ENCODE data around the gene ZFPM1.
"Not testable (repeated sequence)": the region's sequence is repeated elsewhere in the genome, so short reads cannot be mapped to it uniquely, and the experiment has no call there.

The ZFPM1 gene

DNA sequence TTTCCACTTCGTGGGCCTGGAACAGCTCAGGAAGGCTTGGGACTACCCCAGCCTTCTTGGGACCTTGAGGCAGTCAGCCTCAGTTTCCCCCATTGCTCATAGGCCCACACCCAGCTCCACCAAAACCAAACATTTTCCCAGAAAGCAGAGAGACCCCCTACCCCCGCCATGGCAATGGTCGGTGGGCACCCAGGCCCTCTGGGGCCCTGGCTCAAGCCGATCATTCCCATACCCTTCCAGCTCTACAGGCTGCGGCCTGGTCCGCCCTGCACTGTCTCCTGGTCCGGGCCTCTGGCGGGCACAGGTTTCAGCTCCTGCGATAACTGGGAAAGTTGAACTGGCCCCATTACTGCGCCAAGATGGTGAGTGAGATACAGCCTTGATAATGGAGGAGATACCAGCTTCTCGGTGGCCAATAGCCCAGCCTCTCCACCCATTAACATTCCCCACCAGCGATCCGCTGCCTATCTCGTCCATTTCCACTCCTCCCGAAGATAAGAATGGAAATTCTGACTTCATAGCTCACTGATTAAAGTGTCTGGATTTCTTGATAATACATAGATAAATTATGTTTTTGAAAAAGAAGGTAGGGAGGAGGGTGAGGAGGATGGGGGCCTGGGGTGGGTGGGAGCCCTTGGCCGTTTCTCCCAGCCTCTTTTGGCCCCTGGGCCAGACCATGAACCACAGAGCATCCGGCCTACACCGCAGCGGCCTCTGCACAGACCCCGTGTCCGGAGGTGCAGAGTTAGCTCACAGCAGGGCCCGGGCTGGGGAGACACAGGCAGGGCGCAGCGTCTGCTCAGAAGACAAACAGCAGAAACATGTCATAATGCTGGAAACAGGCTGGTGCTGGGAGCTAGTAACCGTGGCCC is 11.6 kb downstream of the ZFPM1 start:
- no peak for DNase-seq (ENCODE audit: low read depth in 2 of 2)

DNA sequence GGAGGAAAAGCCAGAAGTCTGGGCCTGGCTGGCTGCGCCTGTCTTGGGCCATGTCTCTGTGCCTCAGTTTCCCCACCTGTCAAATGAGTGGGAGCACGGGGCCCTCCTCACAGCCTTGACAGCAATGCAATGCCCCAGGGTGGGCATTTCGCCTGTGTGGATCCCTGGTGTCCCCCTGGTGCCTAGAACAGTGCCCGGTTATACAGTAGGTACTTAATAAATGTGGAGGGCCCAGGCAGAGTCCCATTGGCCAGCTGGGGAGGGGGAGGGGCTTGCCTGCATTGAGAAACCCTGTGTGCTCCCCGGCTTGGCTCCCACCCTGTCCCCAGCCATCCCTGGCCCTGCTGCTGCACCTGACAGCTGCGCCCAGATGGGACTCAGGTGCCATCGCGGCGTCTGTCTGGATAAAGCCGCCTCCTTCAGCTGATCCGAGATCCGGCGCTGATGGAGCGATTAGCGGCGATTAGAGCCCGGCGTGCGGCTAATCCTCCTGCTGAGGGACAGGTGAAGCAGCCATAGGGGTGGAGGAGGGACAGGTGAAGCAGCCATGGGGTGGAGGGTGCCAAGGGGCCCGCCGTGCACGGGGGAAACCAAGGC is 12.4 kb downstream of the ZFPM1 start:
- no peak for DNase-seq (ENCODE audit: low read depth in 2 of 2)

DNA sequence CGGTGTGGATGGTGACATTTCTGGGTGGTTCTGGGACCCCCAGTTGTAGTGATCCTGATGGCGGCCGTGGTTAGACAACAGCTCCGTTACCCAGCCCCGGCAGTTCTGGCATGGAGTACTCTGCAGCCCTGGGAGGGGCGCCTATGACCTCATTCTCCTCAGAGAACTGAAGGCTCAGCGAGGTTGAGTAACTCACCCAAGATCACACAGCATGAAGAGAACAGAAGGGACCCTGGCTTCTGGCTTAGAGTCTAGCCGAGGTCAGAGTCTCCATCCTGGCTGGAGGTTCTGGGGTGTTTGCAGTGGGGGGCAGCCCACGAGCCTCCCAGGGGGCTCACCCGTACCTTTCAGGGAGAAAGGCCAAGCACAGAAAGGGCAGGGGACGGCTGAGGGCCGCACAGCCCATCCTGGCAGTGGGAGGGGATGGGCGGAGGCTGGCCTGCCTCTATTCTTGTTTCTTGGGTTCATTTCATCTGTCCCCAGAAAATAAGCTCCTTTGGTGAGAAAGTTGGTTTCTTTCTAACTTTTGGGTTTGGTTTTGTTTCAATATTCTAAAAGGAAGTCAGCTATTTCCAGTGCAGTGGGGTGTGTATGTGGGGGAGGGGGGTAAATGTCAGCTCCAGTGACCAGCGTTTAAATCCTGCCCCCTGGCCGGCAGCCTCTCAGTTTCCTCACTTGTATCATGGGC is 13.2 kb downstream of the ZFPM1 start:
- no peak for DNase-seq (ENCODE audit: low read depth in 2 of 2)

DNA sequence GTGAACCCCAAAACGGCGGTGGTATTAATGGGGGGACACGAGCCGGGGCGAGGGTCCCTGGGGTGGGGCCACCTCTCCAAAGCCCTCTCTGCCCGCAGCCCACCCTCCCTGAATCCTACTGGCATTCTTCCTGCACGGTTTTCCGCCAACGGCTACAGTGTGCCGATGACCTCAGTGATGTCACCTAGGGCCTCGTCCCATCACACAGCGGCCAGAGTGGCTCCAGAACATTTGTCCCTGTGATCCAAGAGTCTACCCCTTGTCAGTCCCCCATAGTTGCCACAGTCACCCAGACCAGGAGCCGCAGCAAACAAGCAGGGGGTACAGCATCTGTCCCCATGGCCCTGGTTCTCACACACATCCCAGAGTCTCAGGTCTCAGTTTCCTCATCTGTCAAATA is 13.9 kb downstream of the ZFPM1 start:
- no peak for DNase-seq (ENCODE audit: low read depth in 2 of 2)

DNA sequence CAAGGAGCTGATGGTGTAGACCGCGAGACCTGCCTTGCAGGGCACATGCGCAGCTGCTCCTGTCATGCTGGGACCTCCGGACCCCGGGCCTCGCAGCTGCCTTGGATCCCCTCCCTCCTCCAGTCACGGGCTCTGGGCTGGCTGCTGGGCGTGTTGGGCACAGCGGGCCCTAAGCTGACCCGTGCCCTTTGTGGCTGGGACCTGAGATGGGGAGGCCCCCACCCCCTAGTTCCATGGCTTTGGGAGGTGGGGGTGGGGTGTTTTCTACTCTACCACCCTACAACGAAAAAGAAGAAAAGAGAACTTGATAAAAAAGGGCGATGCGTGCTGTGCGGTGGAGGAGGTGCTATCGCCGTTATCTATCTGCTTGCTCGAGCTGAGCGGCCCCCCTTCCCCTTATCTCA is 14.5 kb downstream of the ZFPM1 start:
- DNase-seq (ENCODE audit: low read depth in 2 of 2): no peak

DNA sequence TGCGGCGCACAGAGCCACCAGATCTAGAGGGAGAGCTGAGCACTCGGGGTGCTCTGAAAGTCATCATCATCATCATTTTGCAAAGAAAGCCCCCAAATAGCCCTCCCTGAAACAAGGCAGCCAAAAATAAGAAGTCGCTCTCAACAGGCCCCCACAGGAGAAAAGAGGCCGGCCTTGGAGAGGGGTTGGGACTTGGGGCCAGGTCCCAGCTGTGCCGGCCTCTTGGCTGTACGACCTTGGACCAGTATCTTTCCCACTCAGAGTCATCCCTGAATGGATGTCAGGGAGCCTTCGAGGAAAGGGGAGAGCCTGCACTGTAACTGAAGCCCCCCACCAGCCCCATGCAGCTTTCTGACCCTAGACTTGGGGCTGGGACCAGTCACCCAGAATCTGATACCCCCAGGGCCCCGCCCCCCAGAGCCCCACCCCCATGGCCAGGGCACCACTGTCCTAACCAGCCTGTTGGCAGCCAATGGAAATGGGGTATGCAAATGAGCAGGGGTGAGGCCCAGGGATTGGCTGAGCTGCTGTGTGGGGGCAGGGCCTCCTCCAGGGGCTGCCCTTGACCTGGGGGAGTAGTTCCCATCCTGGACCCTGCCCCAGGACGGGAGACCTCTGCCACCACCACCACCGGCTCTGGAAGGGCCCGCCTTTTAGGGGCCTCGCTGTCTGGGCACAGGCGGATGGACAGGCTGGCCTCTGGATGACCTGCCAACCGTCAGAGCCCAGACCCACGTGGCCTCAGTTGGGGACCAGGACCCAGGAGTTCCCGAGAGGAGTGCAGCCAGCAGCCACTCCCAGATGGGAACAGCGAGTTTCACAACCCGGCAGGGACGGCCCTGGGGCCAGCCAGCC is 15.4 kb downstream of the ZFPM1 start:
- no peak for DNase-seq (ENCODE audit: low read depth in 2 of 2)

DNA sequence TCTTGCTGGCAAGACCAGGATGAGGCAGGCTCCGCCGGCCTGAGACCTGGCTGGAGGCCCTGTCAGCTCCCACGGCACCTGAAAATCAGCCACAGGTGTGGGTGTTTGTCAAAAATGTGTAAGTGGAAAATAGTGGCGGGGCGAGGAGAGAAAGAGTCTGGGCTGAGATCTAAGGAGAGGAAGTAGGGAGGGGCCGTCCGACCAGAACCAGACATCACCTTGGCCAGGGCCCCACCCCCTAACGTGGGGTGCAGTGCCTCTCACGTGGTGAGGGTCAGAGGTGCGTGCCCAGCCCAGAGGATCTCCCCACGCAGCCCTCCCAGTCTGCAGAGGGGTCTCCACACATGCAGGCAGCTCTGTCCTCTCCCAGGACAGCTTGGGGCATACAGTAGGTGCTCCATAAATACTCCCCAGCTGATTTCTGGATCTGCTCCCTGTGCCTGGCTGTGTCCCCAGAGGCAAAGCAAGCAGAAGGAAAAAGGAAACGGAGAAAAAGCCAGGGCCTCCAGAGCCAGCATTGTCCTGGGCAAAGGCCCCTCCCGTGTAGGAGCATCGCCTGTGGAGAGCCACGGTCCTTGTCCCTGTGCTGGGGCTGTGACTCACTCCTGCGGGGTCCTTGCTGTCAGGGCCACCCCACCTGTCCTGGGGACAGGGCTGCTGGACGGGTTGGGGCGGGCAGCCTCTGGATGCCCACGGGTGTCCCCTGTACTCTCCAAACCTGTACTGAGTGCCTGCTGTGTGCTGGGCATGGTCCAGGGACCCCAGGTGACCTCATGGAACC is 16.7 kb downstream of the ZFPM1 start:
- no peak for DNase-seq (ENCODE audit: low read depth in 2 of 2)

DNA sequence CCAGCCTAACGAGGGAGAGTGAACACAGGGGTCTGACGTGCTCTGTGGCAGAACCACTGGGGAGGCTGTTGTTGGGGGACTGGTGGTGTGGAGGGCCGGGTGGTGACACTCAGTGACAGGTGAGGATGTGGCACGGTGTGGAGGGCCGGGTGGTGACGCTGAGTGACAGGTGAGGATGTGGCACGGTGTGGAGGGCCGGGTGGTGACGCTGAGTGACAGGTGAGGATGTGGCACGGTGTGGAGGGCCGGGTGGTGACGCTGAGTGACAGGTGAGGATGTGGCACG is 17.3 kb downstream of the ZFPM1 start:
- not testable (repeated sequence) for DNase-seq (ENCODE audit: low read depth in 2 of 2)

DNA sequence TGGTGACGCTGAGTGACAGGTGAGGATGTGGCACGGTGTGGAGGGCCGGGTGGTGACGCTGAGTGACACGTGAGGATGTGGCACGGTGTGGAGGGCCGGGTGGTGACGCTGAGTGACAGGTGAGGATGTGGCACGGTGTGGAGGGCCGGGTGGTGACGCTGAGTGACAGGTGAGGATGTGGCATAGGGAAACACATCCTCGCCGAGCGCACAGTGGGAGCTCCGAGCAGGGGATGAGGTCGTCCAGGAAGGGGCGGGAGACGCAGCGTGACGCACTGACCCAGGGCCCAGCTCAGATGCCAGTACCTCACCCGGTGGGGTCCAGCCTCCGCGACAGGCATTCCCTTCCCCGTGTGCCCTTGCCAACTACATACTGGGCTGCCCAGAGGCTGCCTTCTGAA is 17.6 kb downstream of the ZFPM1 start:
- not testable (repeated sequence) for DNase-seq (ENCODE audit: low read depth in 2 of 2)

DNA sequence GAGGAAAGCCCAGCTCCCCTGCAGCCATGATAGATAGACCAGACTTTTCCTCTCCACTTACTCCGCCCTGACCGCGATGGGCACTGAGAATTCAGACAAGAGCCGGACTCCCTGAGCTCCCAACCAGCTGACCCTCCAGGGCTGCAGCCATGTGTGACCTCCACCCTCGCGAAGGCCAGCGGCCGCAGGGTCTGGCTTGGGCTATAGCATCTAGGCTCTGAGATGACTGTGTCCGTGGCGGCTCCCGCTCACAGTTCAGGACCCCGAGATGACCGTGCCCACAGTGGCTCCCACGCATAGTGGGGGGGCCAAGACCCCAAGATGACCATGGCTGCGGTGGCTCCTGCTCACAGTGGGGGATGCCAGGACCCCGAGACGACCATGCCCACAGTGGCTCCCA is 18.0 kb downstream of the ZFPM1 start:
- no peak for DNase-seq (ENCODE audit: low read depth in 2 of 2)

DNA sequence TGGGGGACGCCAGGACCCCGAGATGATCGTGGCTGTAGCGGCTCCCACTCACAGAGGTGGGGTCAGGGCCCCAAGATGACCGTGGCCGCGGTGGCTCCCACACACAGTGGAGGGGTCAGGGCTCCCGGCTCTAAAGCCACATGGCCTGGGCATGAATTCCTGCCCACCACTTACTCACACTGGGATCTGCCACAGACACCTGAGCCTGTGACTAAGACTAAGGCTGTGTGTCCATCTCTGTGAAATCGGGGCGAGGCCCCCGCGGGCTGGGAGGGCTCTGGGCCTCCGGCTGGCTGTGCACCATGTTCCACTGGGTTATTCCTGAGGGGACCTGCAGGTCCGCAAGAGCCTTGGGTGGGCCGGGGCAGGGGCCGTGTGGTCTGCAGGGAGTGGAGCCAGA is 18.5 kb downstream of the ZFPM1 start:
- no peak for DNase-seq (ENCODE audit: low read depth in 2 of 2)

DNA sequence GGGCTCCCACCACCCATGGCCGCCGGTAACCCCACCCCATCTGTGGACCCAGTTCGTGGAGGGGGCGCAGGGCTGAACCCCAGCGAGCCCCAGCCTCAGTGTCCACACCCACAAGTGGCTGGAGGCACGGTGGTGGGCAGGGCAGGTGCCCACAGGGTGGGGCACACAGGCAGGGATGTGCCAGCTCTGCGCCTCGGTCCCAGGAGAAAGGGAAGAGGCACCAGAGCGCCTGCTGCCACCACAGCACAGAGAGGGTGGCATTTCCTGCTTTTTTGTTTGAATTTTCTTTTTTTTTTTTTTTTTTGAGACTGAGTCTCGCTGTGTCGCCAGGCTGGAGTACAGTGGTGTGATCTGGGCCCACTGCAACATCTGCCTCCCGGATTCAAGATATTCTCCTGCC is 19.0 kb downstream of the ZFPM1 start:
- DNase-seq (ENCODE audit: low read depth in 2 of 2): no peak

DNA sequence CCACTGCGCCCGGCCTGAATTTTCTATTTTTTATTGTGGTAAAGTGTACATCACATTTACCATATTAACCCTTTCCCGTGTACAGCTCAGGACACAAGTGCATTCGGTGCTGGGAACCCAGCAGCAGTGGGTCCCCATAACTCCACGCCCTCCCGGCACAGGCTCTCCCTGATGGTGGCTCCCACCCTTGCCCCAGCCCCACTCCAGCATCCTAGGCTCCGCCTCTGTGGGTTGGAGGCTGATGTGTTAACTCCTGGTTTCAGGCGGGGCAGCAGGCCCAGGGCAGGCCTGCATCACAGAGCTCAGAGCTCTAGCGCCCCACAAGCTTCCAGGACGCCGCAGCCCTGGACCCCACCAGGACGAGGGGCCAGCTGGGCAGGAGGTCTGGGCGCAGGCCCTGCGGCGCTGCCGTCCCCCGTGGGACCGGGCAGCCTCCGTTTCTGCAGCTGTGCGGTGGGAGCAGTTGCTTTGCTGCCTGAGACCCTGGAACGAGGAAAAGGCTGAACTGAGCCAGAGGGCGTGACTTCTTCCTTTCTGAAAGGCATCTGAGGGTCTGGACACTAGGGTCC is 19.6 kb downstream of the ZFPM1 start:
- no peak for DNase-seq (ENCODE audit: low read depth in 2 of 2)

DNA sequence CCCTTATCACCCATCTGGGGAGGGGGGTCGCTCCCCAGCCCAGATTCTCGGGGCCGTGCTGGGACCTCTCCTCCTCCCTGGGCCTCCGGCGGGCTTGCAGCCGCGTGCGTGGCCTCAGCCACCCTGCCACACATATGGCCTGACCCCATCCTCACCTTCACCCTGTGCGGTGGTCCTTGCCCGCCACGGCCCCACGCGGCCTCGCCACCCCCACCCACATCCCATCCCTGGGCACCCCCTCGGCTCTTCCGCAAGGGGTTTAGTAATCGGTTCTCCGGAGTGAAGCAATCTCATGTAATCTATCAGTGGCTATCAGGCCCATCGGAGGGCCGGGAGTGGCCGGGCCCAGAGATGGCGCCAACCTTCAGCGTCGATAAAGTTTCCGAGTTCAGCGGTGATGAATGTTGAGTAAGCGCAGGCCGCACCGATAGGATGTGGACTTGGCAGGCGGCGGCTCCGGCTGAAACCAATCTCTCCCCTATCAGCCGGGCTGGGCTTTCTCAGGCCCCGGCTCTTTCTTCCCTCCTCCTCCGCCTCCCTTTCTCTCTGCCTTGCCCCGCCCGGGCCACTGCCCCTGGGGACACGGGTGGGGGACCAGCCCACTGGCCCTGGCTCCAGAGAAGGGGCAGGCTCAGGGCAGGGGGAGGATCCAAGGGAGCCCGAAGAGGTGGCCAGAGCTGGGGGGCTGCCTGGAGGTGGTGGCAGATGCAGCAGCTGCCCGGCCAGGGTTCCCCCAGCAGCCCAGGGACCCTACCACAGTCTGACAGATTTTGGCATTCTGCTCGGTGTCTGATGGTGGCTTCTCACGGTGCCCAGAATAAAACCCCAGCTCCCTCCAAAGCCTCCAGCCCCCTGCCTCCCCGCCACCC is 20.8 kb downstream of the ZFPM1 start:
- DNase-seq (ENCODE audit: low read depth in 2 of 2): no peak

DNA sequence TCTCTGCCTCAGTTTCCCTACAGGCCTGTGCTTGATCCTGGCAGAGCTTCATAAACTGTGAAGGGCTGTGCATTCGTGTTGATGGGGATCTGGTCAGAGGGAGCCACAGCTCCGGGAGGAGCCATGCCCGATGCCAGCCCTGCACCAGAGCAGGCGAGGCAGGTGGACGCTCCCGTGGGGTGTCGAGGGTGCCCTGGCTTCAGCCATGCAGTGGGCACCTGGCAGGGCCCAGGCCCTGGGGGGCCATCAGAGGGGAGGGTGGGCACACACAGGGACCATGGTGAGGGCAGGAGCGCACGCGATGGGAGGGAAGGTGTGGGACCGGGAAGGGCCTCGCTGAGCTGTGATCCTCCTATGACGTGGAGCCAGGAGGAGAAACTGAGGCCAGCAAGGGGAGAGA is 22.0 kb downstream of the ZFPM1 start:
- DNase-seq (ENCODE audit: low read depth in 2 of 2): no peak

DNA sequence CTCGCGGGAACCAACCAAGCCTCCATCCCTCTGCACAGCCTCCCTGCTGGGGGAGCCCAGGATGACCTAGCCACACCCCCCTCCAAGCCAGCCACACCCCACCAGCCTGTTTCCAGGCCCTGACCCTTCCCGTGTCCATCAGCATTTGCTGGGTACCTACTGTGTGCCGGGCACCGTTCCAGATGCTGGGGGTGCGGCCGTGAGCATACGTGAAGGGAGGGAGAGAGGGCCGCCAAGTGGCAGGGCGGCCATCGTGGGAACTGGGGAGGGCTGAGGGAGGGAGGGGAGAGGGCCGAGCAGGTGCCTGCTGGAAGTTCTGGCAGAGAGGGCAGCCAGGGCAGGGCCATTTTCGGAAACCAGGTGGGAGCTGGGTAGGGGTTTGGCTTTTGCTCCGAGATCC is 23.1 kb downstream of the ZFPM1 start:
- no peak for DNase-seq (ENCODE audit: low read depth in 2 of 2)

DNA sequence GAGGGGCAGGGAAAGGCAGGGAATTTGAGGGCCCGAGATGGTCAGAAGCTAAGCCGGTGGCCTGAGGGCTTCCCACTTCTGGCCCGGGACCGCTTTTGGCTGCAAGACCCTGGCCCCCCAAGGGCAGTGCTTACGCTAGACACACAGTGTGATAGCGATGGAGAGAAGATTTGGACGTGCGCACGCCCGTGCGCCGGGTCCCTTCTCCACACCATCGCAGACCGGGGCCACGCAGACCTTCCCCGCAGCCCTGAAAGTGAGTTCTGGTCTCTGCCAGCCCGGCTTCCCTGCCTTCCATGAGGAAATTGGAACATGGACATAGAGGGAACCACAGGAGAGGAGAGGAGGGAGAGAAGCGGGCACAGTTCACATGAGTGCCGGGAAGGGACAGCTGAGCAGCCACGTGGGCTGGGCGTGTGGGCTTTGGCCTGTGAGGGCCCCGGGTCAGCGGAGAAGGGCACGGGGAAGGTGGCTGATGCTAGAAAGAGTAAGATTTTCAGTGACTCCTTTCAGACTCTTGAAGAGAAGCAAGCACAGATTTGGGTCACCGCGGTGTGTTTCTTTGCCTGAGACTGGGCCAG is 23.8 kb downstream of the ZFPM1 start:
- DNase-seq (ENCODE audit: low read depth in 2 of 2): no peak

DNA sequence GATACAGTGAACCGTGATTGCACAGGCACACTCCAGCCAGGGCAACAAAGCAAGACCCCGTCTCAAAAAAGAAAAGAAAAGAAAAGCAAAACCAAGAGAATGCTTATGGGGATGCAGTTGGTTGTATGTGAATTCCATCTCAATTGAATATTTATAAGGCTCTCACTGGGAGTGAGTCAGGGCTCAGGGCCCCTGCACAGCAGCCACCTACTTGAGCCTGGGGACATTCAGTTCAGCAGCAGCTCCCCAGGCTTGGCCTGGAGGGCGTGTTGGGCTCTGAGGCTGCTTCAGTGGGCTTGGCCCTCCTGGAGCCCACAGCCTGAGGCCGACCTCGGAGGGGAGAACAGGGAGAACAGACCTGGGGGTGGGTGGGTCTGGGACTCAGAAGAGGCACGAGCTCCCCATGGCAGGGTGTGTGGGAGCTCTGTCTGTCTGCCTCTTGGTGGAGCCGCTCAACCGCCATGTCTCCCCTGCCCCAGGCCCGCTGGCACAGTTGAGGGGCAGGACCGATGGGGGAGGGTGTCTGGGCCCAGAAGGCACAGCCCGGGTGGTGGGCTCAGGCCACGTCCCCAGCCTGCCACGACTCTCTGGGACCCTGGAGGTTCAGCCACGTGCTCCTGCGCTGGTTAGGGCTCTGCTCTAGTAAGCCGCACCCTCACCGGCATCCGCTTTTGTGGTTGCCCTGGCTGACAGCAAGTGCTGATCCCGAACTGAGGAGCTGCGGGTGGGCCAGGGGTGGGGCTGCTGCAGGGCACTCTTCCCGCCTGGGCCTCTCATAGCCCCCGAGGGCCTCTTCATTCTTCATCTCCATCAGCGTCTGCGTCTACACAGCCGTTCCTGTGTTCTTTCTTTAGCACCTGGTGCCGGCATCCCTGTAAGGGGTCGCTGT is 24.8 kb downstream of the ZFPM1 start:
- no peak for DNase-seq (ENCODE audit: low read depth in 2 of 2)
